NCI-H2029 treated with DMSO at 0.1 percent for 48 hours (cell line): Measurements from ENCODE around the gene SLC2A9.
"Not testable (repeated sequence)": the region's sequence is repeated elsewhere in the genome, so short reads cannot be mapped to it uniquely, and the experiment has no call there.

ENCODE experiments used
- DNase-seq: peaks from one replicate; lab custom pipeline; 2025; lab: John Stamatoyannopoulos, UW

The SLC2A9 gene

GRCh38 chr4:9996319-9997110 is 24.8 kb downstream of the SLC2A9 start:
- DNase-seq: no peak

- DNase-seq: no peak
Measured at GRCh38 chr4:9994246-9994847, 26.9 kb downstream of the SLC2A9 start.

- DNase-seq: peak; percentile 57
Measured at GRCh38 chr4:9989918-9990635, 31.2 kb downstream of the SLC2A9 start.

- DNase-seq: no peak
Measured at GRCh38 chr4:9988933-9989332, 32.4 kb downstream of the SLC2A9 start.

GRCh38 chr4:9988363-9988749 is 32.9 kb downstream of the SLC2A9 start:
- DNase-seq: no peak

GRCh38 chr4:9987749-9988362 is 33.4 kb downstream of the SLC2A9 start:
- DNase-seq: no peak

- DNase-seq: no peak
Measured at GRCh38 chr4:9984621-9985020, 36.7 kb downstream of the SLC2A9 start.

GRCh38 chr4:9983211-9983610 is 38.1 kb downstream of the SLC2A9 start:
- DNase-seq: no peak

GRCh38 chr4:9981899-9982298 is 39.4 kb downstream of the SLC2A9 start:
- DNase-seq: not testable (repeated sequence)

GRCh38 chr4:9980898-9981297 is 40.4 kb downstream of the SLC2A9 start:
- DNase-seq: no peak

GRCh38 chr4:9979101-9979701 is 42.1 kb downstream of the SLC2A9 start:
- no peak for DNase-seq

- DNase-seq: no peak
Measured at GRCh38 chr4:9977518-9978031, 43.7 kb downstream of the SLC2A9 start.

- no peak for DNase-seq
Measured at GRCh38 chr4:9976781-9977180, 44.5 kb downstream of the SLC2A9 start.

GRCh38 chr4:9976293-9976692 is 45.0 kb downstream of the SLC2A9 start:
- no peak for DNase-seq

GRCh38 chr4:9971711-9972110 is 49.6 kb downstream of the SLC2A9 start:
- peak; percentile 61 for DNase-seq

- no peak for DNase-seq
Measured at GRCh38 chr4:9970399-9971011, 50.8 kb downstream of the SLC2A9 start.

- DNase-seq: no peak
Measured at GRCh38 chr4:9969526-9970398, 51.5 kb downstream of the SLC2A9 start.

- DNase-seq: no peak
Measured at GRCh38 chr4:9968472-9968871, 52.8 kb downstream of the SLC2A9 start.

- DNase-seq: no peak
Measured at GRCh38 chr4:9964879-9965278, 56.4 kb downstream of the SLC2A9 start.

- no peak for DNase-seq
Measured at GRCh38 chr4:9963328-9963727, 58.0 kb downstream of the SLC2A9 start.
